Kidney (tissue), 14 donors: Measurements from ENCODE around the gene ZMPSTE24. TPM values are rescaled to one million over a fixed set of nuclear protein-coding genes. Genes with fewer than 3 reads are reported as not detected.

Experiments used
- DNase-seq, 5 donors: peaks; one replicate each; pipeline ENCODE4 v3.0.0-alpha.2; 2013 to 2020
- FAIRE-seq: peaks from 2 replicates; lab custom pipeline; 2012; peaks lifted over from hg19 to GRCh38; lab: Jason Lieb, UNC
- H3K27ac ChIP-seq, 2 donors: one replicate each; pipeline ENCODE4 v1.7.0; 2013; ENCODE audit warnings: low read depth in 2 of 2, low read length in 2 of 2, inconsistent platforms in 1 of 2
- H3K27me3 ChIP-seq: one replicate; pipeline ENCODE4 v1.7.1; 2013; ENCODE audit warnings: low read length, inconsistent platforms; ENCODE audit not compliant: control insufficient read depth, insufficient read depth
- H3K36me3 ChIP-seq, 3 donors: one replicate each; pipeline versions ENCODE4 v1.7.0 to v1.7.1; 2013; ENCODE audit warnings: low read length in 3 of 3, control low read depth in 1 of 3, inconsistent platforms in 1 of 3; ENCODE audit not compliant: insufficient read depth in 3 of 3, control insufficient read depth in 2 of 3
- H3K4me1 ChIP-seq, 3 donors: one replicate each; pipeline versions ENCODE4 v1.7.0 to v1.7.1; 2013; ENCODE audit warnings: low read length in 3 of 3, inconsistent platforms in 1 of 3, low read depth in 1 of 3; ENCODE audit not compliant: control insufficient read depth in 2 of 3, insufficient read depth in 2 of 3
- H3K4me3 ChIP-seq, 3 donors: one replicate each; pipeline versions ENCODE4 v1.7.0 to v1.8.1; 2013; ENCODE audit warnings: low read length in 3 of 3, control low read depth in 1 of 3, inconsistent platforms in 1 of 3
- H3K9ac ChIP-seq, 3 donors: one replicate each; pipeline versions ENCODE4 v1.7.0 to v1.7.1; 2013; ENCODE audit warnings: low read length in 3 of 3, control low read depth in 1 of 3, inconsistent platforms in 1 of 3
- H3K9me3 ChIP-seq, 3 donors: one replicate each; pipeline versions ENCODE4 v1.7.0 to v1.7.1; 2013; ENCODE audit warnings: low read length in 3 of 3, control low read depth in 1 of 3, inconsistent platforms in 1 of 3; ENCODE audit not compliant: control insufficient read depth in 2 of 3, insufficient read depth in 1 of 3
- intact Hi-C: fragments of 100-400 bp; cut with DNase I; formaldehyde crosslinking; loops from one replicate; pipeline ENCODE4 v1.11.1; 2022
- polyA plus RNA-seq: library from polyadenylated mRNA; stranded (reverse); fragments of 350-450 nt; fragmentation: Illumina TruSeq; extraction: RNeasy Lipid Tissue Mini Kit (QIAGEN cat#74804); gene quantifications from one replicate; pipeline ENCODE4 v1.2.3, GENCODE V29; 2014; ENCODE audit warnings: low read depth, low replicate concordance; ENCODE audit not compliant: insufficient read depth
- total RNA-seq: library from RNA; stranded (reverse); fragmentation: NEBNext Ultra II Directional; extraction: Animal tissue kit (Norgen Biotek cat#: 25700); gene quantifications from one replicate; pipeline ENCODE4 v1.2.1, GENCODE V29; 2021
- TF ChIP-seq, protein P1 (sequence below): IDR thresholded peaks from 3 replicates; pipeline ENCODE4 v1.5.1; 2012; ENCODE audit warnings: mild to moderate bottlenecking, moderate library complexity, borderline replicate concordance; ENCODE audit not compliant: insufficient read depth; ENCODE audit errors: extremely low read depth
- donor health status: control.
- donor health status: control.
- donor health status: control.
- donor health status: control.
- donor health status: control.
- donor health status: DM: yes; HTN: yes; CAD: no.
- donor health status: Normal renal cell carcinoma (clear cell type).

Gene ZMPSTE24
- total and polyA plus RNA-seq, 2 donors from 2014 or later = 31.2 to 42.6 TPM

DNA sequence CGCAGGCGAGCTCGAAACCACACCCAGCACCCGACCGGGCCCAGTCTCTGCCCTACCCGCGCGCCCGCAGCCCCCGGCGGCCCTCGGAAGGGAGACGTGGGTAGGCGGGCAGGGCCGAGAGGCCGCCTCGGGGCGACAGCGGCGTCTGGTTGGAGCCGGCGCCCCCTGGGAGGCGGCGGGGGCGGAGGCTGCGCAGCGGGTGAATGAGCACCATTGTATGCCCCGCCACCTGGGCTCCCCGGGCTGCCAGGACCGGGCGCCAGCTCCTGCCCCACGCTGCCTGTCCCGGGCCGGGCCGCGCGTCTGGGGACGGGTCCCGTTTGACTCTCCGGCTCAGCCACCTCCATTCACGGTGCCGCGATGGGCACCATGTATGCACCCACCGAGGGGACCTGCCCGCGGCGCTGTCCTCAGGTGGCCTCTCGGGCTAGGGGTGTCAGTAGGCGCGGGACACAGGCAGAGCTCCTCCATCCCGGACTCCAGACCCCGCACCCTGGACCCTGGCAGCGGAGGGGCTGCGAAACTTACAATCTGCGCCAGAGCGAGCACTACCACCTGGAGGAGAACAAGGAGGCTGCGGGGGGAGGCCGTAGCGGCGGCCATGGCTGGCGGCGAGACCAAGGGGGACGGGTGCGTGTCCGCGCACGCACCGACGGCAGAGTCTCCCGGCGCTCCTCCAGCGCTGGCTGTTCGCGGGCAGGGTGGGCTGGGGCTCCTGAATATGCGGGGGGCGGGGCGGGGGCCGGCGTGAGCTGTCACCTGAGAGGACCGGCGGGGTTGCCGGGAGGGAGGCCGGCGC is 58.8 kb downstream of the ZMPSTE24 start, which contains the start of gene COL9A2:
TSS of gene COL9A2 (minus strand) at position 692 of the 799 bp plus-strand sequence. CDS start at position 603, 89 bp downstream.
- Histone ChIP-seq H3K4me1 (peaks cover 0 to 10% (median 0%) of the 10 kb centered on the region in 3 donors), H3K27me3 (no peaks in the 10 kb centered on the region), H3K27ac (peak within 1 kb of the TSS in 1 of 2 donors; percentile 11), H3K4me3 (peak within 1 kb of the TSS; percentile 6 to 61 (median 47)), H3K9me3 (no peaks in the 10 kb centered on the region), H3K36me3 (no peaks in the 10 kb centered on the region), H3K9ac (peak within 1 kb of the TSS in 1 of 3 donors; percentile 40)
- TF ChIP-seq, protein P1, sequence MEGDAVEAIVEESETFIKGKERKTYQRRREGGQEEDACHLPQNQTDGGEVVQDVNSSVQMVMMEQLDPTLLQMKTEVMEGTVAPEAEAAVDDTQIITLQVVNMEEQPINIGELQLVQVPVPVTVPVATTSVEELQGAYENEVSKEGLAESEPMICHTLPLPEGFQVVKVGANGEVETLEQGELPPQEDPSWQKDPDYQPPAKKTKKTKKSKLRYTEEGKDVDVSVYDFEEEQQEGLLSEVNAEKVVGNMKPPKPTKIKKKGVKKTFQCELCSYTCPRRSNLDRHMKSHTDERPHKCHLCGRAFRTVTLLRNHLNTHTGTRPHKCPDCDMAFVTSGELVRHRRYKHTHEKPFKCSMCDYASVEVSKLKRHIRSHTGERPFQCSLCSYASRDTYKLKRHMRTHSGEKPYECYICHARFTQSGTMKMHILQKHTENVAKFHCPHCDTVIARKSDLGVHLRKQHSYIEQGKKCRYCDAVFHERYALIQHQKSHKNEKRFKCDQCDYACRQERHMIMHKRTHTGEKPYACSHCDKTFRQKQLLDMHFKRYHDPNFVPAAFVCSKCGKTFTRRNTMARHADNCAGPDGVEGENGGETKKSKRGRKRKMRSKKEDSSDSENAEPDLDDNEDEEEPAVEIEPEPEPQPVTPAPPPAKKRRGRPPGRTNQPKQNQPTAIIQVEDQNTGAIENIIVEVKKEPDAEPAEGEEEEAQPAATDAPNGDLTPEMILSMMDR = no peak
- intact Hi-C loops = no loop called here
- DNase-seq (peak; percentile 70 to 83 (median 81)), FAIRE-seq (no peak)

DNA sequence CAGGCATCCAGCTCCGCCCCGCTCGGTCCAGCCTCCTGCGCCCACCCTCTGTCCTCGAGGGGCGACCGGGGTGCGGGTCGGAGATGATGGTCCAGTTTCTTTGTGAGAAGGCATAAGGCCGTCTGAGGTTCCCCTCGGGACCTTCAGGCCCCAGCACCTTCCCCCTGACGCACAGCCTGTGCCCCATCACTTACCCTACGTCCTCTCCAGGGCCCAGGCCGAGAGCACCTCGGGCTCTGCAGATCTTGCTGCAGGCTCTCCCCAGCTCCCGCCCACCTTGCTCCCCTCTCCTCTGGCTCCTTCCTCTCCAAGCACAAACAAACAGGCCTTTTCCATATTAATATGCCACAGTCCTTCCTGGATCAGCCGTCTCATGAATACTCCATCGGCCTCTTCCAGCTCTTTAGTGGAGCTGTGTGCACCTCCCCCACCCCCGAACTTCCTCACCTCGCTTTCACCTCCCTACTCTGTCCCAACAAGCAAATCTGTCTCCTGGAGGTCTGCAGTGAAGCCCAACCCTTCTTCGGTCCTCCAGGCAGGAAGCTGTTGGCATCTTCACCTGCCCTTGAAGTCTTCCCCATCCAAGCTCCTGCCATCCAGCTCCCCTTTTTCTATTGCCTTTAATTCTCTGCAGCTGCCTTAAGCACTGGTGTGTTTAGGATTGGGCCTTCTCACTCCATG is 59.5 kb downstream of the ZMPSTE24 start:
- TF ChIP-seq, protein P1 = no peak
- intact Hi-C loops = no loop called here
- H3K4me3 ChIP-seq = peak overlapping the region in 1 of 3 donors; percentile 46
- no peak overlapping the region for H3K27ac ChIP-seq
- no peaks in the 10 kb centered on the region for H3K36me3 ChIP-seq
- H3K4me1 ChIP-seq = peaks cover 0 to 10% (median 0%) of the 10 kb centered on the region in 3 donors
- no peaks in the 10 kb centered on the region for H3K27me3 ChIP-seq
- FAIRE-seq (no peak), DNase-seq (peak in 1 of 5 donors; percentile 8)
- no peaks in the 10 kb centered on the region for H3K9me3 ChIP-seq
- H3K9ac ChIP-seq = no peak overlapping the region

DNA sequence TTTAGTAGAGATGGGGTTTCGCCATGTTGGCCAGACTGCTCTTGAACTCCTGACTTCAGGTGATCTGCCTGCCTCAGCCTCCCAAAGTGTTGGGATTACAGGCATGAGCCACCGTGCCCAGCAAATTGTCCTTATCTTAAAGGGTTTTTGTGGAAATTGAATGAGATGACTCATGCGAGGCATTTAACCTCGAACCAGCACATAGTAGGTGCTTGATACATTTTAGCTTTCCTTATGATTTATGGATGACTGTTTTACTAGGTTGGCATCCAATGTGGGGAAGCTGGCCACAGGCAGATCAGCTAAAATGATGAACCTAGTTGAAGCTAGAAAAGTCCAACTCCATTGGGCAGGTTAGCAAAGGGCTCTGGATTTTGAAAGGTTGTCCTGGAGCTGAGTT is 60.4 kb downstream of the ZMPSTE24 start:
- Histone ChIP-seq H3K9ac (no peak overlapping the region), H3K27ac (no peak overlapping the region), H3K4me1 (peaks cover 0 to 10% (median 0%) of the 10 kb centered on the region in 3 donors), H3K27me3 (no peaks in the 10 kb centered on the region), H3K9me3 (no peaks in the 10 kb centered on the region), H3K4me3 (no peak overlapping the region), H3K36me3 (no peaks in the 10 kb centered on the region)
- FAIRE-seq (no peak), DNase-seq (no peak)
- TF ChIP-seq, protein P1 = no peak
- intact Hi-C loops = no loop called here
